TTC549 (cell line): Measurements from ENCODE around the gene ANO6.

Experiments used
- FAIRE-seq: peaks from 2 replicates; lab custom pipeline; 2012; peaks lifted over from hg19 to GRCh38; lab: Jason Lieb, UNC

Gene ANO6, protein sequence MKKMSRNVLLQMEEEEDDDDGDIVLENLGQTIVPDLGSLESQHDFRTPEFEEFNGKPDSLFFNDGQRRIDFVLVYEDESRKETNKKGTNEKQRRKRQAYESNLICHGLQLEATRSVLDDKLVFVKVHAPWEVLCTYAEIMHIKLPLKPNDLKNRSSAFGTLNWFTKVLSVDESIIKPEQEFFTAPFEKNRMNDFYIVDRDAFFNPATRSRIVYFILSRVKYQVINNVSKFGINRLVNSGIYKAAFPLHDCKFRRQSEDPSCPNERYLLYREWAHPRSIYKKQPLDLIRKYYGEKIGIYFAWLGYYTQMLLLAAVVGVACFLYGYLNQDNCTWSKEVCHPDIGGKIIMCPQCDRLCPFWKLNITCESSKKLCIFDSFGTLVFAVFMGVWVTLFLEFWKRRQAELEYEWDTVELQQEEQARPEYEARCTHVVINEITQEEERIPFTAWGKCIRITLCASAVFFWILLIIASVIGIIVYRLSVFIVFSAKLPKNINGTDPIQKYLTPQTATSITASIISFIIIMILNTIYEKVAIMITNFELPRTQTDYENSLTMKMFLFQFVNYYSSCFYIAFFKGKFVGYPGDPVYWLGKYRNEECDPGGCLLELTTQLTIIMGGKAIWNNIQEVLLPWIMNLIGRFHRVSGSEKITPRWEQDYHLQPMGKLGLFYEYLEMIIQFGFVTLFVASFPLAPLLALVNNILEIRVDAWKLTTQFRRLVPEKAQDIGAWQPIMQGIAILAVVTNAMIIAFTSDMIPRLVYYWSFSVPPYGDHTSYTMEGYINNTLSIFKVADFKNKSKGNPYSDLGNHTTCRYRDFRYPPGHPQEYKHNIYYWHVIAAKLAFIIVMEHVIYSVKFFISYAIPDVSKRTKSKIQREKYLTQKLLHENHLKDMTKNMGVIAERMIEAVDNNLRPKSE

DNA sequence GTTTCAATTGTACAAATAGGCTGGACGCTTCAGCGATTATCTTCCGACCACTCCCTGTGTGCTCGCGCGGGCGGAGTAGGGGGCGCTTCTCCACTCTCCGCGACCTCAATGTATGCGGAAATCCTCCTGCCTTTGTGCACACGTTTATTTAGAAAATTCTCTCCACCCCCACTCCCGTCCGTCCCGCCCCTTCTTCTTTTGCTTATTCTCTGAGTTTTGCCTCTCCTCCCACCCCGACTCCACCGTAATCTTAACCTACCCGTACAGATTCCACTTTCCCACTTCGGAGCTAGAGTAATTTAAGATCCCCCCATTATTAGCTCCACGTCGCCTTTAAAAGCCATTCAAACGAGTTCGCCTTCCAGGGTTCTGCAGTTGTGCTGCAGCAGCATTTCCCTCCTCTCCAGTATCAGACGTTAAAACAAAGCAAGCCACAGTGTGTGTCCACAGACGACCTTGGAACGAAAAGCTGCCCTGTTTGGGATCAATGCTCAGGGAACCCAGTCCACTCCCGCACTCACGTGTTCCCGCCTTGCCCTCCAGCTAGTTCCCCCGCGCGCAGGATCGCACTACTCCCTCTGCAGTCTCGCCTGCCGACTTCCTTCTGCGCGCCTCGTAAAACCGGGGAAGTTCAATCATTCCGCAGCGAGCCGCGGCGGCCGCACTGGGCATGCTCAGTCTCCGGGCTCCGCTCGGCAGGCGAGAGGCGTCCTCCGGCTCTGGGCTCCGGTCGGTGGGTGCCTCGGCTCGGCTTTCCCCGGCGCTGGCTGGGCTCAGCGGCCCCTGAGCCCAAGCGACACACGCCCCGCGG is at the start of gene ANO6:
Gene ANO6, plus strand, starts transcription at position 677 of the 811 bp plus-strand sequence. CDS start 227 bp downstream, outside the sequence.
- FAIRE-seq = peak; percentile 38

DNA sequence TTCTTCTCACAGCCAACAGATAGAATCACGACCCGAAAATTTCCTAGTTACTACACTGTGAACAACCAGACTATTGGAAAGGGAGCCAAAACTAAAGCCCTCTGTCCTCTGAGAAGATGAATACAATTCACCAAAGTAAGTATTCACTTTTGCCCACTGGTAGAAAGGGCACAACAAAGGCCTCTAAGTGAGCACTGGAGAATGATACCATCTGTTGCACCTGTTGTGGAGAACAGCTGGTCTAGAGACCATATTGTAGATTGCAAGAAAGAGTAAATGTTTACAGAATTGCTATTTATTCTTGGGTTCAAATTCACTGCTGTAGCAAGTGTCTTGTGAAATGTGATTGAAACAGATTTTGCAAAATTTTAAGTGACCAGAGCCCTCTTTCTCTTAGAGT is 46.9 kb upstream of the ANO6 start:
- no peak for FAIRE-seq

DNA sequence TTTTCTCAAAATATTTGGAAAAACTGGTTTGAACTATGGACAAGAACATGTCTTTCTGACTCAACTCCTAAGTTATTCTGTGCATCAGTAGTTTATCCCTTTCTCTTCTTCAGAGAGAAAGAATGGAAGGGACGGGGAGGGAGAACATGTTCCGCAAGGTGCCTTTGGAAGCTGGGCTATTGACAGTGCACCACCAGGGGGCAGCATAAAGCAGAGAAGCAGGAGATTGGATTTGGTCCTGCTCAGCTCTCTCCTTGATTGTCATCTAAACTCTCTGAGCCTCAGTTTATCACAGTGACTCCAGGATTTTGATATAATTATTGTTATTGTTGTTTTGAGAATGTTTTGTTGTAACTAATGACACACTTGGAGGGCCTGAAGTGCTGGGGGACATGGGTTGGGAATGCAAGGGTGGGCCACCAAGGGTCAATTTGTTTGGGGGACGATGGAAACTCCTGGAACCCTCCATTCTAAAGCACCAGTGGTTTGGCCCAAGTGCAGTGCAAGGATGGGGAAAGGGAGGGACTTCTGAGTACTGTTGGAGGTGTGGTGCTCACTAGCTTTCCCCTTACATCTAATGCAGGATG is 45.3 kb upstream of the ANO6 start:
- peak; percentile 20 for FAIRE-seq

DNA sequence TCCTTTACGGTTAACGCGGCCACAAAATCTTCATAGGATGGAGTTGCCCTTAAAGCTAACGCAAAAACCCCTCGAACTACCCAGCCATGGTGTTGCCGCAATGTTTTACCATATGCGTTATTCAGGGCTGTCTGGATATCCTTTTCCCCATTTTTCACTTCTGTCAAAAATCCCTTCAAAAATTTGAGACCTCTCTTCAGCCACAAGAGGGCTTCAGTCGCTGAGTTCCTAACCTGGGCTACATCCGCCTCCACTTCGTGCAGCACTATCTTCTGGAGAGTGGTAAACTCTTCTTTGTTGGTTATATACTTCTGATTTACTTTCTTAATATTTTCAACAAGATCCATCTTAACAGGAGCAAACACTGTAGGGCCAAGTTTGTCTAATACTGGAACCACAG is 42.6 kb upstream of the ANO6 start:
- FAIRE-seq = peak; percentile 74

DNA sequence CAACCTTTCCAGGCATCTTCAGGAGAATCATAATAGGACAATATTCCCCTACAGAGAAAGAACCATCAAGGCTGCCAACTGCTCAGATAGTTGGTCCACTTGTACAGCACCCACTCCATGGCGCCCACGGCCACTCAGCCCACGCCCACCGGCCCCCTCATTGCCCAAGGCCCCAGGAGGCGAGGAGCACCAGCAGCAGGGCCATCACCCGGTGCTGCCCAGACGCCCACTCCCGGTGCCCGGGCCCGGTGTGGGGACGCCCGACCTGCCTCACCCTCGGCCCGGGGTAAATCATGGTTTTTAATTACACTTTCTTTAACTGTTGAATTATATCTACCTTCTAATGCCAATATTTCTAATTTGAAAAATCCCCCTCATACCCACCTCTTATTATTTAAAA is 41.3 kb upstream of the ANO6 start:
- FAIRE-seq = no peak

DNA sequence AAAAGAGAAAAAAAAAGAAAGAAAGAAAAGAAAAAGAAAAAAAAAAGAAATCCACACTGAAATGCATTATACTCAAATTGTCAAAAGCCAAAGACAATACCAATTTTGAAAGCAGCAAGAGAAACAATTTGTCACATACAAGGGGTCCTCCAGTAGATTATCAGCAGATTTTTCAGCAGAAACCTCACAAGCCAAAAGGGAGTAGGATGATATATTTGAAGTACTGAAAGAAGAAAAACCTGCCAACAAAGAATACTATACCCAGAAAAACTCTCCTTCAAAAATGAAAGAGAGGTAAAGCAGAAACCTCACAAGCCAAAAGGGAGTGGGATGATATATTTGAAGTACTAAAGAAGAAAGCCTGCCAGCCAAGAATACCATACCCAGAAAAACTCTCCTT is 37.1 kb upstream of the ANO6 start:
- no peak for FAIRE-seq

DNA sequence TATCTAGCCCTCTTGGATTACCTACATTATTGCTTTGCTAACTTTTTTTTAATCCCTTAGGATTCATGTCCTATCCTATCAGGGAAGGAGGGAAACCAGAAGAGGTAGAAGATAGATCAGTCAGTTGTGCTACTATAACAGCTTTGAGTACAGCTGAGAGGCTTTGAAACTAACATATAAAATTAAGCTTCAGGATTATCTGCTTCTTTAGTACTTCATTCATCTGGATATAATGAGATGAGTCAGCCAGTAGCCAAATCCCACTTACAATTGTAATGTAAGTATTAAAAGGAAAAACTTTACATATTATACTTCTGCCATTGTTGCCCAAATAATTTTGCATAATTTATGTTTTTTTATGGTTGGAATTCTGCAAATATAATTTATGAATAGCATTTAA is 33.4 kb upstream of the ANO6 start:
- FAIRE-seq = no peak

DNA sequence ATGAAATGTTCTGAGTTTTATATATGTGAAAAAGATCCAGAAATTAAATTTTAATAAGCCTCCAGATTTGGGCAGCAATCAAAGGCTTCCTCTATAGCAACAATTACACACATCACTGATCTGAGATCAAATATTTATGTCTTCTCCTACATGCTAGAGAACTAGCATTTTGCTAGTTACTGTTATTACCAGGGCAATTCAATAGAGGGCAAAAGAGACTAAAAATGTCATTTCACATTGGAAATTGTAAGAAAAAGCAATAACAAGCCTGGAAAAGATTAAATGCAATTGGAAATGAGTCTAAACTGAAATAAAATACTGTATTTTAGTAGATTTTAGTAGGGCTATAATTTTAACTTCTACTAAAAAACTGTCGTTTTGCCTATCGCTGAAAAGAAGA is 32.6 kb upstream of the ANO6 start:
- FAIRE-seq = peak; percentile 9

DNA sequence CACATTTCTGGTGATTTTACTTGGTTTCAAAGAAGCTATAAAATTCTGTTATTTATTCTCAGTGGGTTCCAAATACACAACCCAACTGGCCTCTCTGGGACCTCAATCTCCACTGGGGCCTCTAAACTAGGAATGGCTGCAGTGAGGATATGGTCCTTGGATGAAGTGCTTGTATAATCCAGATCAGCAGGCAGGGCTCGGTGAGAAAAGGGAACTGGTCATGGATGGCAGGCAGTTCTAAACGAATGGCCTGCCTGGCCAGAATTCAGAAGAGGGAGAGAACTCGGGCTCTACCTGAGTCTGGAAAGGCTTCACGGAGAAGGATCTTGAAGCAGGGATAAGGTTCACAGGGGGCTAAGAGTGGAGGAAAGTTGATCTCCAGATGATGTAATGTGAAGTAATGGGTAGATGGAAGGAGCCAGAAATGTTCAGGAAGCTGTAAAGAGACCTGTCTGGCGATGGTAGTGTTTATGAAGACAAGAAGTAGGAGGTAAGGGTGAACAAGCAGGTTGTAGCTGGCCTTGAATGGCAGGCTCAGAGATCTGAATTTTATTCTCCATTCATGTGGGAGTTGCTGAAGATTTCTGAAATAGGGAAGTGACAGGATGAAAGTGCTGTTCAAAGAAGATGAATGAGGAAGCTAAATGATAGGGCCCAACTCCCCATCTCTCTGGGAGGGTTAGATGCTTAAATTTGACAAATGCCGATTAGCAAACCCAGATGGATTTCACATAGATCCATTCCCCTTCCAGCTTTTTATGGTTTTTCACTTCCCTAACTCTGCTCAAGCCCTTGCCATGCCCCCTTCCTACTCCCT is 31.5 kb upstream of the ANO6 start:
- no peak for FAIRE-seq

DNA sequence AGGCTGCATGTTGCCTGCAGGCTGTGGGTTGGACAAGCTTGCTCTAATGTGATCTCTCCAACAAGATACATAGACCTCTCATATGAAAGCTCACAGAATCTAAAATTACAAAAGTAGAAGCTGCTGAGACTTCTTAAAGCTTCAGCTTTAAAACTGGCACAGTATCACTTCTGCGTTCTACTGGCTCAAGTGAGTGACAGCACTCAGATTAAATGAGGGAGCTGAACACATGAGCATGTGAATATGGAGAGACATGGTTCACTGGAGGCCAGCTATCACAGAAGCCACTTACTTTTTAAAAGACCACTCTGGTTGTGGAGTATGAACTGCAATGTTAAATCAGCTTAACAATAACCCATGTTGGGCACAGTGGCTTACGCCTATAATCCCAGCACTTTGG is 29.1 kb upstream of the ANO6 start:
- no peak for FAIRE-seq

DNA sequence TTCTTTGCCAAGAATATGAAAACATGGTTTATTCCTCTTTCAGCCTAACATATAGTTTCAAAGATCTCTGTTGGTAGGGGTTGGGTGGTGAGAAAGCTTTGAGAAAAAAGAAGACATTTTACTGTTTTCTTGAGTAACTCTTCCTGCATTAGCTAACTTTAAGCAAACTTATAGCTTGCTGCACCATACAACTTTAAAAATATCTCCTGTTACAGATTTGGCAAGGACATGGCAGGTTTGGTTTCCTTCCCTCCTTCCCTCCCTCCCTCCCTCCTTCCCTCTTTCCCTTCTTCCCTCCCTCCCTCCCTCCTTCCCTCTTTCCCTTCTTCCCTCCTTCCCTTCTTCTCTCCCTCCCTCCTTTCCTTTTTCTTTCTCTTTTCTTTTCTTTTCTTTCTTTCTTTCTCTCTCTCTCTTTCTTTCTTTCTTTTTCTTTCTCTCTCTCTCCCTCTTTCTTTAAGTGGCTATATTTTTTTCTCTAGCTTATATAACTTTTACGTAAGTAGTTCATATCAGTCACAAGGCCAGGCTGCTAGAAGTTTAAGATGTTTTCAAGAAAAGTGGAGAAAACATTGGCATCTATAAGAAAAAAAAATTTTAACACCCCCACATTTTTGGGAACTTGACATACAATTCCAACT is 26.0 kb upstream of the ANO6 start:
- FAIRE-seq = no peak

DNA sequence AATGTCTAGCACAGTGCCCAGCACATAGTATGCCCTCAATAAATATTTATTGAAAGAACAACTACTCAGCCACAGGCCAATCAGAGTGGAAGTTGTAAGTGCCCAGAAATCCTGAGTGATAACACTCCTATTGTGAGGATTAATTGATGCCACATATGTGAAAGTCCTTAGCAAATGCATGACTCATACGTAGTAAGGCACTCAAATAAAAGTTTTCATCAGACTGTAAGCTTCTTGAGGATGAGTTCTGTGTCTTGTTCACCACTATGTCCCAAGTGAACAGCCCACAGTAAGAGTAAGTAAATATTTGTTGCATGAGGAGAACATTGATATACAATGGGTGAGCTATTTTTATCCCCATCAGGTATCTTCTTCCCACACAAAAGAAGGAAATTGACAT is 24.7 kb upstream of the ANO6 start:
- FAIRE-seq = no peak

DNA sequence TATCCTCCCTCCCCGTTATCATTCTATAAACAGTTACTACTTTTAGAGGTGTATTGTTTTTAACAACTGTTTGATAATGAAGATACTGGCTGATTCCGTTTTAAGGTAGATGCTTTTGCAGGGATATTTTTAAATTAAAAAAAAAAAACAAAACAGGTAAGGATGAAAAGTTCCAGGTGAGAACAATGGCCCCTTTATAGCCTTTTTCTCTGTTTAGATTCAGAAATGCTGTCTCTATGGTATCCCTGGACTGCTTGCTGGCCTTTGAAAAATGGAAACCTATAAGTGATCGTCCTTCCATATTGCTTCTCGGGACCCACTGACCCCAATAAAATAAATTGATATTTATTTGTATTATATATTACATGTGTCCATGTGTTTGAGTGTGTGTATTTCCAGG is 23.2 kb upstream of the ANO6 start:
- FAIRE-seq = no peak

DNA sequence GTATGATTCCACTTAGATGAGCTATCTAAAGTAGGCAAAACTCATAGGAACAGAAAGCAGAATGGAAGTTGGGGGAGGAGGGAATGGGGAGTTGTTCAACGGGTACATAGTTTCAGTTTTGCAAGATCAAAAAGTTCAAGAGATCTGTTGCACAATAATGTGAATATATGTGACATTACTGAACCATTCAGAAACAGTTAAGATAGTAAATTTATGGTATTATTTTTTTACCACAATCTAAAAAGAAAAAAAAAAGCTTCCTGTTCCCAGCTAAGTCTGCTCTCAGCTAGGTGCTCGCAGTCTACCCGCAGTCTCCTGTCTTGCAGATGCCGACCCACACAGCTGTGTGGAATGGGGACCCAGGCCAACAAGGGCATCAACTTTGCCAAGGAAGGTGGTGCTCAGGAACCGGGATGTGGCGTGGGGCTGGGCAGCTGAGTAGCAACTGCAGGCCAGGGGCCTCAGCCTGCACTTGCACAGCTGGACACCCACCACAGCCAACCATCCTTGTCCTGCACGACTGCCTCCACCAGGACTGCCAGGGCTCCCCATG is 15.3 kb upstream of the ANO6 start:
- FAIRE-seq = no peak

DNA sequence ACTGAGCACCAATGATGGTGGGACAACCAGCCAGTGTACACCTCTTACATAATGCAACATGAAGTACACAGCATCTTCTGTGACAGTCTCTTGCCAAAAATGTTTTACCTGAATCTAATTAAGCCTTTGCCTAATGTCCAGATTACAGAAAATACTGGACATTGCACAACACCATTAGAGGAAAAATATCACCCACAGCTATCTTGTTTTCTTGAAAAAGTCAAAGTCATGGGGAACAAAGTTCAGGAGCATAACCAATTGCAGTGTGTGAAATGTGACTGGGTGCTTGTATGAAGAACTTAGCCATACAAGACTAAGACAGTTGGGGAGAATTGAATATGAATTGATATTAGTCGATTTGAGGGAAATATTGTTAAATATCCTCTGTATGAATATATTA is 12.1 kb upstream of the ANO6 start:
- FAIRE-seq = no peak

DNA sequence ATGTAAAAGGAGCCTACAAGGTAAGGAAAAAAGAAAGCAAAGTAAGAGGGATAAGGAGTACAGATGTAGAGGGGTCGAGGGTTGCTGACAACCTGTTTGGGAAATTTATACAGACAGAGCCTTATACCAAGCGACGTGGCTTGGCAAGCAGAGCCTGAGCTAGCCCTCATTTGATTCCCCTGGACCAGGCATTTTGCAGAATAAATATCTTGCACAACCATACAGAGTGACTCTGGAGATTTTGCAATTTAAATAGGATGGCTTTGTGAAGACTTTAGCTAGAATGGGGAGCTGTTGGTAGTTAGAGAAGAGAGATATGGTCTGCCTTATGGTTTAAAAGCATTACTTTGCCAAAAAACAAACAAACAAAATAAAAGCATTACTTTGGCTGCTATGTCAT is 11.1 kb upstream of the ANO6 start:
- FAIRE-seq = no peak

DNA sequence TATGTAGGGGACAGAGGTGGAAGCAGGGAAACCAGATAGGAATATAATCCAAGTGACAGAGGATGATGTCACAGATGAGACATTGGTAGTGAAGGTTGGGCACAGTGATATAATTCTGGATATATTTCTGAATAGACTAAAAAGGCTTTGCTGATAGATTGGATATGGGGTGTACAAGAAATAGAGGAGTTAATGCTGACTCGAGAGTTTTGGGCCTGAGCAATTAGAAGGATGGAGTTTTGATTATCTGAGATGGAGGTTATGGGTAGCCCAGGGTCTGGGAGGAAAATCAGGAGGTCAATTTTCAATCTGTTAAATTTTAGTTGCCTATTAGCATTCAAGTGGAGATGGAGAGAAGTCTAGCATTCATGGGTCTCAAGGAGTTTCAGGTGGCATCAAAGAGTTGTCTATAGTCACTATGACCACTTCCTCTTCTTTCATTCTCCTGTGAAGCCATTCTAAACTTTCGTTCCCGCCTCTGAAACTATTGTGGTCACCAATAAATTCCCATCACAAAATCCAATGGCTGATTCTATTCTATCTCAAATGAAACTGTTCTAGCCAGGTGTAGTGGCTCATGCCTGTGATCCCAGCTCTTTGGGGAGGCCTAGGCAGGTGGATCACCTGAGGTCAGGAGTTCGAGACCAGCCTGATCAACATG is 10.6 kb upstream of the ANO6 start:
- no peak for FAIRE-seq

DNA sequence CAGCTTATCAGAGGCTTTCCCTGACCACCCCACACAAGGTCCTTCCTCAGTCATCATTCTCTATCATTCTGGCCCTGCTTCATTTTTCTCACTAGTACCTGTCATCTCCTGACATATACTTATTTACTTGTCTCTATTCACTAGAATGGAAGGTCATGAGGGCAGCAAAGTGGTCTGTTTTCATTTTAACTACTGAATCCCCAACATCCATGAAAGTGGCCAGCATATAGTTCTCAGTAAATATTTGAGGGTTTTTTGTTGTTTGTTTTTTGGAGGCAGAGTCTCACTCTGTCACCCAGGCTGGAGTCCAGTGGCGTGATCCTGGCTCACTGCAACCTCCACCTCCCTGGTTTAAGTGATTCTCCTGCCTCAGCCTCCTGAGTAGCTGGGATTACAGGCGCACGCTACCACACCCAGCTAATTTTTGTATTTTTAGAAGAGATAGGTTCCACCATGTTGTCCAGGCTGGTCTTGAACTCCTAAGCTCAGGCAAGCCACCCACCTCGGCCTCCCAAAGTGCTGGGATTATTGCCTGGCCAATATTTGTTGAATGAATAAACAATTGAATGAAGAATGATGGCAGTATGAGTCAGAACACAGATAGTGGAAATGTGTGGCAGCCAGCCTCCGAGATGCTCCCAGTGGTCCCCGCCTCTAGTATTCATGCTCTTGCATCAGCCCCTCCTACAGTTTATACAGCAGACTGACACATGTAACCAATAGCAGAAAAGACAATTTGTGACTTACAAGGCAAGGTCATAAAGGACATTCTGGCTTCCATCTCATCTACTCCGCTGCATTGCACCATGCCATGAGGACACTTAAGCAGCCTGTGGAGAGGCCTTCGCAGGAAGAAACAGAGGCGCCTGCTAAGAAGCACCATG is 7.0 kb upstream of the ANO6 start:
- FAIRE-seq = no peak

DNA sequence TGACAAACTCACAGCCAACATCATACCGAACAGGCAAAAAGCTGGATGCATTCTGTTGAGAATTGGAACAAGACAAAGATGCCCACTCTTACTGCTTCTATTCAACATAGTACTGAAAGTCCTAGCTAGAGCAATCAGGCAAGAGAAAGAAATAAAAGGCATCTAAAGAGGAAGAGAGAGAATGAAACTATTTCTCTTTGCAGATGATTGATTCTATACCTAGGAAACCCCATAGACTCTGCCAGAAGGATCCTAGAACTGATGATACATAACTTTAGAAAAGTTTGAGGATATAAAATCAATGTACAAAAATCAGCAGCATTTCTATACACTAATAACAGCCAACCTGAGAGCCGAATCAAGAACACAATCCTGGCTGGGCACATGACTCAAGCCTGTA is 6.1 kb upstream of the ANO6 start:
- no peak for FAIRE-seq
